ENCODE data around the gene PRR36. TPM values are rescaled to one million over a fixed set of nuclear protein-coding genes. Genes with fewer than 3 reads are reported as not detected.

PRR36 gene
- total RNA-seq, result not detected in 2 replicates

GRCh38 chr19:7874076-7874896 lies at the start of gene PRR36:
Gene PRR36, minus strand, starts transcription at chr19:7874390. Its CDS starts 701 bp downstream, at chr19:7873689.

GRCh38 chr19:7919610-7920518 lies 45.7 kb upstream of the PRR36 start, which contains the start of gene SNAPC2:
Gene SNAPC2, plus strand, starts transcription at chr19:7920338. Its CDS starts 29 bp downstream, at chr19:7920367.

GRCh38 chr19:7914598-7915045 lies 40.4 kb upstream of the PRR36 start, which contains the start of gene TGFBR3L:
Gene TGFBR3L, plus strand, starts transcription at chr19:7914830.

GRCh38 chr19:7903244-7904073 lies 29.3 kb upstream of the PRR36 start, which contains the start of gene MAP2K7:
Gene MAP2K7, plus strand, starts transcription at chr19:7903877. Its CDS starts 68 bp downstream, at chr19:7903945.

GRCh38 chr19:7888145-7888825 lies 14.1 kb upstream of the PRR36 start, which contains the start of gene LRRC8E:
Gene LRRC8E, plus strand, starts transcription at chr19:7888510. Its CDS starts 7,094 bp downstream, at chr19:7895604.

GRCh38 chr19:7829561-7830271 lies 44.5 kb downstream of the PRR36 start, which contains the start of gene EVI5L:
Gene EVI5L, plus strand, starts transcription at chr19:7830218. Its CDS starts 16,325 bp downstream, at chr19:7846543.

Other genes starting within 250 kb of the PRR36 start
- 22.9 and 31.9 TPM in 2 replicates for gene XAB2, start 244.8 kb downstream of the PRR36 start, total RNA-seq
- 35.1 and 62.3 TPM in 2 replicates for gene PET100, start 244.6 kb downstream of the PRR36 start, total RNA-seq
- not detected in 2 replicates for gene PCP2, start 240.7 kb downstream of the PRR36 start, total RNA-seq
- 28.8 and 45.7 TPM in 2 replicates for gene STXBP2, start 237.3 kb downstream of the PRR36 start, total RNA-seq
- gene RETN, start 205.3 kb downstream of the PRR36 start, total RNA-seq, result not detected in 2 replicates
- gene MCEMP1, start 197.3 kb downstream of the PRR36 start, total RNA-seq, result not detected in 2 replicates
- 148 and 207 TPM in 2 replicates for gene TRAPPC5, start 193.6 kb downstream of the PRR36 start, total RNA-seq
- not detected in 2 replicates for gene FCER2, start 172.3 kb downstream of the PRR36 start, total RNA-seq
- not detected in 2 replicates for gene CLEC4G, start 142.3 kb downstream of the PRR36 start, total RNA-seq
- gene CD209, start 126.9 kb downstream of the PRR36 start, total RNA-seq, result not detected in 2 replicates
- 0.38 and 0.72 TPM in 2 replicates for gene CLEC4M, start 111.1 kb downstream of the PRR36 start, total RNA-seq
- 9.6 and 16.7 TPM in 2 replicates for gene EVI5L, start 44.2 kb downstream of the PRR36 start, total RNA-seq
- gene LRRC8E, start 14.1 kb upstream of the PRR36 start, total RNA-seq, result 1.6 and 2.2 TPM in 2 replicates
- 9.4 and 11.1 TPM in 2 replicates for gene MAP2K7, start 29.5 kb upstream of the PRR36 start, total RNA-seq
- gene TGFBR3L, start 40.4 kb upstream of the PRR36 start, total RNA-seq, result 0.54 and 1.1 TPM in 2 replicates
- 12.4 and 13.9 TPM in 2 replicates for gene SNAPC2, start 45.9 kb upstream of the PRR36 start, total RNA-seq
- gene CTXN1, start 51.7 kb upstream of the PRR36 start, total RNA-seq, result 3.3 and 5.0 TPM in 2 replicates
- gene TIMM44, start 69.3 kb upstream of the PRR36 start, total RNA-seq, result 58.5 and 64.7 TPM in 2 replicates
- gene ELAVL1, start 131.3 kb upstream of the PRR36 start, total RNA-seq, result 43.6 and 46.3 TPM in 2 replicates
- not detected in 2 replicates for gene CCL25, start 178.4 kb upstream of the PRR36 start, total RNA-seq